Mesothelial cell of epicardium (in vitro differentiated cells): ENCODE results near the gene BAD. TPM values are rescaled to one million over a fixed set of nuclear protein-coding genes. Genes with fewer than 3 reads are reported as not detected.

Experiments used
- DNase-seq, 2 experiments: peaks; one replicate each; pipeline ENCODE4 v3.0.0; 2021; ENCODE audit warnings: low spot score in 2 of 2; ENCODE audit not compliant: unreplicated experiment in 2 of 2
- H3K27ac Mint-ChIP-seq: 2 replicates; pipeline ENCODE4 v1.8.0; 2021; ENCODE audit warnings: mixed read lengths
- H3K27me3 Mint-ChIP-seq: 2 replicates; pipeline ENCODE4 v1.8.0; 2021; ENCODE audit warnings: low read depth, mixed read lengths
- H3K36me3 Mint-ChIP-seq: 2 replicates; pipeline ENCODE4 v1.8.0; 2021; ENCODE audit warnings: mixed read lengths
- H3K4me1 Mint-ChIP-seq: 2 replicates; pipeline ENCODE4 v1.8.0; 2021; ENCODE audit warnings: mixed read lengths
- H3K4me3 Mint-ChIP-seq: 2 replicates; pipeline ENCODE4 v1.8.0; 2021; ENCODE audit warnings: mild to moderate bottlenecking, moderate library complexity, mixed read lengths
- H3K9me3 Mint-ChIP-seq: 2 replicates; pipeline ENCODE4 v1.8.0; 2021; ENCODE audit warnings: mixed read lengths
- total RNA-seq: library from RNA; stranded (reverse); gene quantifications from 3 replicates; pipeline ENCODE4 v1.2.1, GENCODE V29; 2021
- TF ChIP-seq, protein P1 (sequence below): fragments of 200-600 bp; sonication (generic); IDR thresholded peaks from one replicate; pipeline ENCODE4 v1.5.0; 2021; ENCODE audit warnings: antibody characterized with exemption; ENCODE audit not compliant: unreplicated experiment

Gene BAD
- total RNA-seq, 1 donor from 2014 or later: 50.2 TPM

DNA sequence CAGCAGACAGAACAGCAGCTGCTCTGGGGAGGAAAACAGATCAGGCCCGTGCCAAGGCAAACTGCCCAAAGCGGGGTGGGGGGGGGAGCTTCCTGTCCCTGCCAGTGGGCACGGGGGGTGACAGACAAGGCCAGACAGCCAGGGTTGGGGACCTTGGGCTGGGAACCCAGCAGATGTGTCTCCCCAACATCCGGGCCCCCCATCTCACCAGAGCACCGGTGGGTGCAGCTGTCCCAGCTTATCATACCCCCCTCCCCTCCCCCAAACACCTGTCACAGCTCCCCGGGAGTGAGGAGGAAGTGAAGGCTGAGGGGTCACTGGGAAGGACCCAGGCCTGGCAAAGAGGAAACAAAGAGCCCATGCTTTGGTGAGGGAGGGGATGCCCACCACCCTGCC lies 39.1 kb downstream of the BAD start:
- H3K36me3 Mint-ChIP-seq: no peaks in the 10 kb centered on the region
- H3K9me3 Mint-ChIP-seq: no peaks in the 10 kb centered on the region
- no peaks in the 10 kb centered on the region for H3K27me3 Mint-ChIP-seq
- H3K27ac Mint-ChIP-seq: peak overlapping the region; percentile 78
- TF ChIP-seq, protein P1, sequence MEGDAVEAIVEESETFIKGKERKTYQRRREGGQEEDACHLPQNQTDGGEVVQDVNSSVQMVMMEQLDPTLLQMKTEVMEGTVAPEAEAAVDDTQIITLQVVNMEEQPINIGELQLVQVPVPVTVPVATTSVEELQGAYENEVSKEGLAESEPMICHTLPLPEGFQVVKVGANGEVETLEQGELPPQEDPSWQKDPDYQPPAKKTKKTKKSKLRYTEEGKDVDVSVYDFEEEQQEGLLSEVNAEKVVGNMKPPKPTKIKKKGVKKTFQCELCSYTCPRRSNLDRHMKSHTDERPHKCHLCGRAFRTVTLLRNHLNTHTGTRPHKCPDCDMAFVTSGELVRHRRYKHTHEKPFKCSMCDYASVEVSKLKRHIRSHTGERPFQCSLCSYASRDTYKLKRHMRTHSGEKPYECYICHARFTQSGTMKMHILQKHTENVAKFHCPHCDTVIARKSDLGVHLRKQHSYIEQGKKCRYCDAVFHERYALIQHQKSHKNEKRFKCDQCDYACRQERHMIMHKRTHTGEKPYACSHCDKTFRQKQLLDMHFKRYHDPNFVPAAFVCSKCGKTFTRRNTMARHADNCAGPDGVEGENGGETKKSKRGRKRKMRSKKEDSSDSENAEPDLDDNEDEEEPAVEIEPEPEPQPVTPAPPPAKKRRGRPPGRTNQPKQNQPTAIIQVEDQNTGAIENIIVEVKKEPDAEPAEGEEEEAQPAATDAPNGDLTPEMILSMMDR: no peak
- no peak for DNase-seq
- peaks cover 25% of the 10 kb centered on the region for H3K4me1 Mint-ChIP-seq
- H3K4me3 Mint-ChIP-seq: peak overlapping the region; percentile 81

DNA sequence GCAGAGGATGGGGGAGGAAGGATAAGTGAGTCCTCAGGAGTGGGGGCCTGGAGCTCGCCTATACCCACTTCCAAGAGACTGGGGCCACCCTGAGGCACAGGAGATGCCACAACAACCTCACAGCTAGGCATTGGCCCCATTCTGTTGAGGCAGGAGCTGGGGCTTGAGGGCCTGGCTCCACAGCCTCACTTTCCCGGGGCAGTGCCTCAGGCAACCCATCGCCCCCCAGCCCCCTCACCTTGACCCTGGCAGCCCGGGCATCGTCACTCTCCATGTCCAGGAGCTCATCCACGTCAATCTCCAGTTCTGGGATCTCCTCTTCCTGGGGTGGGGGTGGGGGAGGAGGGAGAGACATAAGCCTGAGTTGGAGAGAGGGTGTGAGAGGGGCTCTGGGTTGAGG lies 39.5 kb downstream of the BAD start:
- Mint-ChIP-seq H3K36me3 (no peaks in the 10 kb centered on the region), H3K4me3 (peak overlapping the region; percentile 81), H3K9me3 (no peaks in the 10 kb centered on the region), H3K27ac (no peak overlapping the region), H3K4me1 (peaks cover 29% of the 10 kb centered on the region), H3K27me3 (no peaks in the 10 kb centered on the region)
- no peak for DNase-seq
- TF ChIP-seq, protein P1: no peak

DNA sequence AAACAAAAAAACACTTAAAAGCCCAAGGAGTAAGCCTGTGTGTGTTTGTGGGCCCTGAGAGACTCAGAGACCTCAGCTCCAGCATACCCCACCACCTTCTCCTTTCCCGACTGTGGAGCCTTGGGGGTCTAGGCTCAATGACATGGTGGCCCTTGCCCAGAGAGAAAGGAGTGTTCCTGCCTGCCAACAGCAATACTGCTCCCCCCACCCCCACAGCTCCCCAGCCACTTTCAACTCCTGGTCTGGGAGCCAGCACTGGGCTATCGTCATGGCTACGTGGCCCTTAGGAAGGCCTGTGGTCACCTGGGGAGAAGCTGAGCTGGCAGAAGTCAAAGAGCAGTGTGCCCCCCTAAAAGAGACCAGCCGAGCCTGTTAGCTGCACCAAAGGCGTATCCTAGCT lies 40.4 kb downstream of the BAD start:
- DNase-seq: no peak
- Mint-ChIP-seq H3K4me1 (peaks cover 33% of the 10 kb centered on the region), H3K36me3 (no peaks in the 10 kb centered on the region), H3K27me3 (no peaks in the 10 kb centered on the region), H3K27ac (no peak overlapping the region), H3K9me3 (no peaks in the 10 kb centered on the region), H3K4me3 (peak overlapping the region; percentile 90)
- TF ChIP-seq, protein P1: no peak

DNA sequence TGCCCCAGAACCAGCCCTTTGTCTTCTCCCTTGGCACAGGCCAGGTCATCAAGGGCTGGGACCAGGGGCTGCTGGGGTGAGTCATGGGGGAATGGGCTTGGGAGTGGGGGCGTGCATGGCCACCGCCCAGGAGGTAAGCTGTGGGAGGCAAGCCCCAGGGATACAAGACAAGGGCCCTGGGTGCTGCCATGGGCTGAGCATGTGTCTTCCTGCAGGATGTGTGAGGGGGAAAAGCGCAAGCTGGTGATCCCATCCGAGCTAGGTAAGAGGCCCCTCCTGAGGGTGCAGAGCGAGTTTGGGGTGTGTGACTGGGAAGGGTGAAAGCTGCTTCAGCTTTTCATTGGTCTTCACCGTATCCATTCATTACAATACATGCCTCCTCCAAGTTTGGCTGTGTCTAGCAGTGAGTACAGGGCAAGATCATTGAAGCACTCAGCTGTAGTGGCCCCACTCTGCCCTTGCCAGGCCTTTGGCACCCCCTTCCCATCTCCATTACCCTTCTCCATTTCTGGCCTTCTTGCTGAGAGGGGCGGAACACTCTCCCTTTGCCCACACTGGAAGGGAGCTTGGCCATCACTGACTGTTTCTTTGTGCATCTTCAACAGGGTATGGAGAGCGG lies 41.1 kb downstream of the BAD start:
- Mint-ChIP-seq H3K9me3 (no peaks in the 10 kb centered on the region), H3K27me3 (no peaks in the 10 kb centered on the region), H3K4me1 (peaks cover 33% of the 10 kb centered on the region), H3K4me3 (peak overlapping the region; percentile 90), H3K27ac (peak overlapping the region; percentile 36), H3K36me3 (no peaks in the 10 kb centered on the region)
- DNase-seq: no peak
- TF ChIP-seq, protein P1: no peak

DNA sequence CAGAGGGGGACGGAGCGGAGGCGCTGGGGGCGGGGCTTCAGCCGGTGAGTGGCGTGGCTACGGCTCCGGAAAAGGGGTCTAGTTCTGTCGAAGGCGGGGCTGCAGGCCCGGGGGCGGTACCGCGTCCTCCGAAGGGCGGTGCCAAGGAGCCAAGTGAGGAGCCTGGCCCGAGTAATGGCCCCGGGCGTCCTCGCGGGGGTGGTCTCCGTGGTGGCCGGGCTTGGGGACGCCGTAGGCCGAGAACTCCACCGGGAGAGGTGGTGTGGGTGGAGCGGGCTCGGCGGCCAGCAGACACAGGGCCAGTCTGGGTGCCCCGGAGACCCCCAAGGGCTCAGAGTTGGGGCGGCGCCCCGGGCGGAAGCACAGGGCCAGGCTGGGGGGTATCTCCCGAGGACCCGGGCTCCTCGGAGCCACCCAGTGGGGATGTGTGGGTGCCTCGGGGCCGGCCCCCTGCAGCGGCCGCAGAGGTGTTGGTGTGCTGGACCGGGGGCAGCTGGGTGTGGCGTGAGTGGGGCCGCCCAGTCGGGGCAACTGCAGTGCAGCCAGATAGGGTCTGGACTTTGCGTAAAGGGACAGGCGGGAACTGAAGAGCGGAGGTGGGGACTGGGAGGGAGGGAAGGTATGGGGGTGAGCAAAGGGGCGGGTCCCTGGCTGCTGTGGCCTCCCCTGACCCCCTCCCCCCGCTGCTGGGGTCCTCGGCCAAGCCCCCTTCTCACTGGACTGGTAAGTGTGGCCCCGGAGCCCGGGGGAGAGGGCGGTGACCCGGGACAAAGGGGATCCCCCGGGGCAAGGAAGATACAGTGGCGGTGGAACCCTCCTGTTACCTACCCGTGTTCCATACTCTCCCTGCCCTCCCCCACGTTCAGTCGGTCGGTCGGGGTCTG lies 42.7 kb downstream of the BAD start:
- Mint-ChIP-seq H3K9me3 (no peaks in the 10 kb centered on the region), H3K27me3 (no peaks in the 10 kb centered on the region), H3K4me3 (peak overlapping the region; percentile 90), H3K36me3 (peaks cover 3% of the 10 kb centered on the region), H3K4me1 (peaks cover 26% of the 10 kb centered on the region), H3K27ac (peak overlapping the region; percentile 100)
- TF ChIP-seq, protein P1: no peak
- DNase-seq: peak; percentile 48 to 100
